Fibroblast of lung (primary cell): ENCODE measurements around the gene PKIB.

ENCODE experiments used
- EZH2 ChIP-seq: IDR thresholded peaks from 2 replicates; pipeline ENCODE4 v1.5.1; 2012; ENCODE audit warnings: low read length, control low read depth, mild to moderate bottlenecking; ENCODE audit errors: missing control alignments
- TF ChIP-seq, protein P1 (sequence below), 2 donors: IDR thresholded peaks in 1 of 2; conservative IDR thresholded peaks in 1 of 2; 1 replicate in 1 of 2; 2 replicates in 1 of 2; pipeline ENCODE4 v1.5.1; 2011 to 2012; ENCODE audit warnings: low read length in 2 of 2, control low read depth in 1 of 2, inconsistent platforms in 1 of 2, low read depth in 1 of 2, mild to moderate bottlenecking in 1 of 2

DNA sequence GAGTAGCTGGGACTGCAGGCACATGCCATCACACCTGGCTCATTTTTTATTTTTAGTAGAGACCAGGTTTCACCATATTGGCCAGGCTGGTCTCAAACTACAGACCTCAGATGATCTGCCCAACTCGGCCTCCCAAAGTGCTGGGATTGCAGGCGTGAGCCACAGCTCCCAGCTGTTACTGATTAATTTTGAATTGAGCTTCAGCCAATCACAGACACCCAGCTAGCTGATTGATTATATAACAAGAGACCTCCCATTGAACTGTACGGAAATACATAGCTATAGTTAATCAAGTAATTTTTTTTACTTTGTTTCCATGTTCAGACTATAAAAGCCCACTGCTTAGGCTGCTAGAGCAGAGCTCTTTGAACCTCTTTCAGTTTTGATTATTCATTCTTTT, 31.6 kb downstream of the PKIB start:
- TF ChIP-seq, protein P1, sequence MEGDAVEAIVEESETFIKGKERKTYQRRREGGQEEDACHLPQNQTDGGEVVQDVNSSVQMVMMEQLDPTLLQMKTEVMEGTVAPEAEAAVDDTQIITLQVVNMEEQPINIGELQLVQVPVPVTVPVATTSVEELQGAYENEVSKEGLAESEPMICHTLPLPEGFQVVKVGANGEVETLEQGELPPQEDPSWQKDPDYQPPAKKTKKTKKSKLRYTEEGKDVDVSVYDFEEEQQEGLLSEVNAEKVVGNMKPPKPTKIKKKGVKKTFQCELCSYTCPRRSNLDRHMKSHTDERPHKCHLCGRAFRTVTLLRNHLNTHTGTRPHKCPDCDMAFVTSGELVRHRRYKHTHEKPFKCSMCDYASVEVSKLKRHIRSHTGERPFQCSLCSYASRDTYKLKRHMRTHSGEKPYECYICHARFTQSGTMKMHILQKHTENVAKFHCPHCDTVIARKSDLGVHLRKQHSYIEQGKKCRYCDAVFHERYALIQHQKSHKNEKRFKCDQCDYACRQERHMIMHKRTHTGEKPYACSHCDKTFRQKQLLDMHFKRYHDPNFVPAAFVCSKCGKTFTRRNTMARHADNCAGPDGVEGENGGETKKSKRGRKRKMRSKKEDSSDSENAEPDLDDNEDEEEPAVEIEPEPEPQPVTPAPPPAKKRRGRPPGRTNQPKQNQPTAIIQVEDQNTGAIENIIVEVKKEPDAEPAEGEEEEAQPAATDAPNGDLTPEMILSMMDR (conservative IDR thresholded peaks at IDR 0.05 in 1 of 2, IDR thresholded peaks at IDR 0.05 in 1 of 2; ENCODE audit: low read depth in 1 of 2, low read length in 2 of 2), result no peak
- no peak for TF ChIP-seq EZH2
